GM04504 (cell line): Measurements from ENCODE around the gene HGS.

Experiments used
- DNase-seq: peaks from one replicate; pipeline ENCODE4 v3.0.0-alpha.2; 2012; ENCODE audit warnings: low read depth

The HGS gene

DNA sequence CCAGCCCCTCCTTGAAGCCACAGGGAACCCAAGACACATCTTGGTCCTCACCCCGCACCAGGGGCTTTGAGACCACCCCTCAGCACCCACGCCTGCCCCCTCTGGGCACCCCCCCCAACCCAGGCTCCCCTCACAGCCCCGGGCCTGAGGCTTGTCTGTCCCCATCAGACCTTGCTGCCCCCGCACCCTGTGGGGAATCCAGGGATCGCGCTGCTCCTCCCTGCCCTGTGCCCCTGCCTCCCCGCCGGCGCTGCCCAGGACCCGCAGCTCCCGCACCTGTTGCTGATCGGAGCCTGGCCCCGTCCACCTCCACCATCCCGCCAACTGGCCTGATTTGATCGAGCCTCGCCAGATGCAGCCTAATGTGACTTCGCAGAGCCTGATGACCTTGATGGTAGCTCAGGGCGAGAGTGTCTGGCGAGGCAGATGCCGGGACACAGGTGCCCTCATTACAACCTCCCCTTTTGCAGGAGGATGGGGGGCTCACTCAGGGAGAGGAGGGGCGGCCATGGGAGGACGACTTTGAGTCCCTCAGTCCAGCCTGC lies 57.3 kb downstream of the HGS start:
- DNase-seq, result no peak

GRCh38 chr17:81741594-81742452 lies 58.0 kb downstream of the HGS start:
- DNase-seq, result no peak
